ENCODE measurements around the gene SUMF1.

GRCh38 chr3:4336850-4337546 lies 130.1 kb downstream of the SUMF1 start:
- TF ChIP-seq CTCF (conservative IDR thresholded peaks at IDR 0.05; ENCODE audit: low read depth, low read length) (no peak), EZH2 (IDR thresholded peaks at IDR 0.05; ENCODE audit: low read length, unreplicated experiment) (no peak)

Data from PC-3 (cell line).